AML-193 (cell line): ENCODE measurements around the gene B4GALNT3.

Experiments
- DNase-seq, 2 experiments: peaks; one replicate each; lab custom pipeline; 2025; lab: John Stamatoyannopoulos, UW

Gene B4GALNT3

GRCh38 chr12:539540-540310 is 80.0 kb downstream of the B4GALNT3 start:
- no peak for DNase-seq

DNA sequence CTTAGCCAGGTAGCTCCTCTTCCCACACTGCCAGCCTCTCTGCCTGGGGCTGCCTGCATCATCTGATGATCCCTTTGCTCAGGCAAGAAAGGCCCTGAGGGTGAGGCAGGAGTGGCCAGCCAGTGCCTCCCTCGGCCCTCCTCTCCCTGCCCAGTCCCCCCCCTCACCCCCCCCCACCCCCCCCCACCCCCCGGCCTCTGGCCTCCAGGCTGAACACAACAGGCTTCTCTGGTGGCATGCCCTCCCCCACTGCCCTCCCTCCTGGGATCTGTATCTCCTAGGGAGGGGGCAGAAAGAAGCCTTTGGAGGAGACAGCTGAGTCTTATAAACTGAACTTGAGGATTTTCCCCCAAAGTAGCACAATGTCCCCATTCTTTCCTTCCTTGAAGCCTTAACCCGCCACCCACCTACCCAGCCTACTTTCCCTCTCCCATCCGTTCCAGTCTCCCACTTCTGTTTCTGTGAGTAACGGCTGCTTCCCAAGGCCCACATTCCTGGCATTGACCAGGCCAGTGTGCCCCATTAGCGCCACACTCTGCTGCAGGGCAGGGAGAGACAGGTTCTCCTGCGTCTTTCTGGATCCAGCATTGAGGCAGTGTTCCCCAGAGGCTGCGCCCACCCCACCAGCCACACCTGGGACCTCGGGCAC is 82.1 kb downstream of the B4GALNT3 start:
- no peak for DNase-seq

- DNase-seq, result no peak
Measured at GRCh38 chr12:542395-543113, 82.8 kb downstream of the B4GALNT3 start.

DNA sequence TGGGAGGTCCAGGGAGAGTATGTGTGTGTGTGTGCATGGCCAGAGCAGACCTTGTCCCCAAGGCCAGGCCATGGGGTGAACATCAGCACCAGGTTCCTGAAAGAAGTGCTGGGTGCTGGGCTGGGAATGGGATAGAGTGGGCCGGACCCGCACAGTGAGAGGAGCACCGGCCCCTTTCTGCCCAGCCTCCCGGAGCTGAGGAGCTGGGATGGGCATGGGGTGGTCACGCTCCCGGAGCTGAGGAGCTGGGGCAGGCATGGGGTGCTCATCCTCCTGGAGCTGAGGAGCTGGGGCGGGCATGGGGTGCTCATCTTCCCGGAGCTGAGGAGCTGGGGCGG is 83.3 kb downstream of the B4GALNT3 start:
- no peak for DNase-seq

GRCh38 chr12:544142-544541 is 84.4 kb downstream of the B4GALNT3 start:
- no peak for DNase-seq

DNA sequence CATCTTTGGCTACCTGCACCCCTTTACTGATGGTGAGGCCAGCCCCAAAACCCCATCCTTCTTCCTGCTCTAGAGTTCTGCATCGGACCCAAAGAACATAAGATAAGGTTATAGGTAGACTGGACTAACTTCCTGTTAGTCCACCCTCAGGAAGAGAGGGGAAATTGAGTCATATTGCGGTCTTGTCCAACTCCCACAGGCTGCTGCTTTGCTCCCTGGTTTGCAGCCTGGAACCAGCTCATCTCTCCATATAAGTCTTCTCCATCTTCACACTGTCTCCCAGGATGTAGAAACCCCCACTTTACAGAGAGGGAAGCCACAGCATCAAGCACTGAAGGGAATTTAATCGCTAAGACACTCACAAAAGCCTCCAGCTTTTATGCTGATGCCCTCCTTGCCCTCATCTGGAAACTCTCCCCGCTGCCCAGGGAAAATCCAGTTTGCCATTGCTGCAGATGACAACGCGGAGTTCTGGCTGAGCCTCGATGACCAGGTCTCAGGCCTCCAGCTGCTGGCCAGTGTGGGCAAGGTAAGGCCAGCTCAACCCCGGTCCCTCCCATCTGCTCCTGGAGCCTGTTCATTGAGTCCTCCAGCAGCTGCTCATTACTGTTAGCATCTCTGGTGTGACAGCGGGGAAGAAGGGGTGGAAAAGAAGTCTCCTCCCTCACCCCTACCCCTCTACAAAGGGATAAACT is 85.3 kb downstream of the B4GALNT3 start:
- DNase-seq, result peak in 1 of 2 experiments; percentile 32

DNA sequence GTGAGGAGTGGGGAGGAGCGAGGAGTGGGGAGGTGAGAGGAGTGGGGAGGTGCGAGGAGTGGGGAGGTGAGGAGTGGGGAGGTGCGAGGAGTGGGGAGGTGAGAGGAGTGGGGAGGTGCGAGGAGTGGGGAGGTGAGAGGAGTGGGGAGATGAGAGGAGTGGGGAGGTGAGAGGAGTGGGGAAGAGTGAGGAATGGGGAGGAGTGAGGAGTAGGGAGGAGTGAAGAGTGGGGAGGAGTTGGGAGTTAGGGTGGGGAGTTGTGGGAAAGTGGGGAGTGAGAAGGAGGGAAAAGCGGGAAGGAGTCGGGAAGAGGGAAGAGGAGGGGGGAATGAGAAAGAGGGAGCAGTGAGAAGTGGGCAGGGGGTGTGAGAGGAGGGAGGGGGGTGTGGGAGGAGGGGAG is 86.1 kb downstream of the B4GALNT3 start:
- no peak for DNase-seq

DNA sequence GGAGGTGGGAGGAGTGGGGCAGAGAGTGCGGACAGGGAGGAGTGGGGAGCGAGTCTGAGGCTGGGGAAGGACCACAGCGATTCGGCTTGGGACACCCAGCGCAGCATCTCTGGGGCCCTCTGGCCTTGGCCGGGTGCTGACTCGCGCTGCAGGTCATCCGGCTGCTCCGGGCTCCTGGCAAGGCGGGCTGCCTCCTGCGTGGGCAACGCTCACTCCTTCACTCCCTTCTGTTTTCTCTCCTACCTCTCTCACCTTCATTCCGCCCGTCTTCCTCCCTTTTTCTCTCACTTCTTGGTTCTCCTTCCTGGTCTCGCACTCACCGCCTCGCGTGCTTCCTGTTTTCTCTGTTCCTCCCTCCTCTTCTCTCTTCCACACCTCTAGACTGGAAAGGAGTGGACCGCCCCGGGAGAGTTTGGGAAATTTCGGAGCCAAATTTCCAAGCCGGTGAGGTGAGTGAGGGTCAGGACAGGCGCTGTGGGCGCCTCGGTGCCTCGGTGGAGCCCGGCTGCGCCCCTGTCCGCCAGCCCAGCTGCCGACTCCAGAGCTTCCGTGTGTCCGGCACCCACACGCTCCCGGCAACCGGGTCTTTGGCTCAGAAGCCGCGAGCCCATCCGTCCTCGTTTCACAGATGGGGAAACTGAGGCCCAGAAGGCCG is 86.7 kb downstream of the B4GALNT3 start:
- DNase-seq, result no peak

- peak in 1 of 2 experiments; percentile 14 for DNase-seq
Measured at GRCh38 chr12:546920-547845, 87.4 kb downstream of the B4GALNT3 start.

GRCh38 chr12:547883-548470 is 88.2 kb downstream of the B4GALNT3 start:
- DNase-seq, result no peak

- DNase-seq, result no peak
Measured at GRCh38 chr12:549476-550082, 89.8 kb downstream of the B4GALNT3 start.

GRCh38 chr12:550473-551260 is 90.9 kb downstream of the B4GALNT3 start:
- no peak for DNase-seq

- no peak for DNase-seq
Measured at GRCh38 chr12:552466-552865, 92.7 kb downstream of the B4GALNT3 start.

GRCh38 chr12:553216-554000 is 93.7 kb downstream of the B4GALNT3 start:
- peak in 1 of 2 experiments; percentile 37 for DNase-seq

GRCh38 chr12:554001-554285 is 94.2 kb downstream of the B4GALNT3 start:
- no peak for DNase-seq

DNA sequence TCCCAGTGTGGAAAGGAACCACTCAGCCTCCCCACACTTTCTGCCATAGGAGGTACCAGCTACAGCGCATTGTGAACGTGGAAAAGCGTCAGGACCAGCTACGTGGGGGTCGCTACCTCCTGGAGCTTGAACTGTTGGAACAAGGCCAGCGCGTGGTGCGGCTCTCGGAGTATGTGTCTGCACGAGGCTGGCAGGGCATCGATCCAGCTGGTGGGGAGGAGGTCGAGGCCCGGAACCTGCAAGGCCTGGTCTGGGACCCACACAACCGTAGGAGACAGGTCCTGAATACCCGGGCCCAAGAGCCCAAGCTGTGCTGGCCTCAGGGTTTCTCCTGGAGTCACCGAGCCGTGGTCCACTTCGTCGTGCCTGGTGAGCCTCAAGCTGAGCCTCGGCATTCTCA is 96.8 kb downstream of the B4GALNT3 start:
- no peak for DNase-seq

DNA sequence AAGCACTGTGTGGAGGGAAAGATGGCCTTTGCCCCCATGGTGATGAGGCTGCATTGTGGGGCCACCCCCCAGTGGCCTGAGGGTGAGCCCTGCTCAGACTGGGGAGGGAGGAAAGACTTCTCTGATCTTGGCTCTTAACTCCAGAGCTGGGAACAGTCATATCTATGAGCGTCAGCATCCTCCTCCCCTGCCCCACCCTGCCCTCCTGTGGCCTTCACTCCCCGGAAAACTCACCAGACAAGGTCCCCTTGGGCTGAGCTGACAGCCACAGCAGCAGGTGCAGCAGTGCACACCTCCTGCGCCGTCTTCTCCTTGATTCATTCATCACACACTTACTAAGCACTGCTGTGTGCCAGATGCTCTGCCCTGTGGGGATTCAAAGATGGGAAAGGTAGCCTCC is 98.8 kb downstream of the B4GALNT3 start:
- DNase-seq, result no peak

- DNase-seq, result no peak
Measured at GRCh38 chr12:559208-559905, 99.6 kb downstream of the B4GALNT3 start.
